HEK293T (cell line): ENCODE measurements around the gene FGFBP1.

Experiments used
- CTCF ChIA-PET: fragments of 350-600 bp; formaldehyde crosslinking; extraction: SDS; loops from one replicate; lab custom pipeline; 2021; ENCODE audit warnings: antibody characterized with exemption, inconsistent platforms; lab: Yijun Ruan, JAX
- POLR2A ChIA-PET: fragments of 350-600 bp; formaldehyde crosslinking; extraction: SDS; loops from one replicate; lab custom pipeline; 2020; ENCODE audit warnings: antibody characterized with exemption, inconsistent platforms; lab: Yijun Ruan, JAX
- DNase-seq: peaks from one replicate; pipeline ENCODE4 v3.0.0; 2012; ENCODE audit warnings: mixed read lengths; ENCODE audit errors: extremely low spot score
- ARNT ChIP-seq: fragments of 450-650 bp; IDR thresholded peaks from 2 replicates; pipeline ENCODE4 v1.6.1; 2017; ENCODE audit warnings: mild to moderate bottlenecking
- BHLHE40 ChIP-seq: fragments of 450-650 bp; IDR thresholded peaks from 2 replicates; pipeline ENCODE4 v1.6.1; 2016; ENCODE audit warnings: mild to moderate bottlenecking, moderate library complexity, borderline replicate concordance
- CTBP1 ChIP-seq: fragments of 450-650 bp; IDR thresholded peaks from 2 replicates; pipeline ENCODE4 v1.6.1; 2016; ENCODE audit warnings: borderline replicate concordance
- ELF4 ChIP-seq: fragments of 450-650 bp; IDR thresholded peaks from 2 replicates; pipeline ENCODE4 v1.6.1; 2017; ENCODE audit warnings: antibody characterized with exemption
- FOXA1 ChIP-seq: fragments of 450-650 bp; IDR thresholded peaks from 2 replicates; pipeline ENCODE4 v1.6.1; 2016; ENCODE audit warnings: mild to moderate bottlenecking
- FOXK2 ChIP-seq: fragments of 450-650 bp; IDR thresholded peaks from 2 replicates; pipeline ENCODE4 v1.6.1; 2016; ENCODE audit warnings: mild to moderate bottlenecking
- FOXM1 ChIP-seq: fragments of 450-650 bp; IDR thresholded peaks from 2 replicates; pipeline ENCODE4 v1.6.1; 2017; ENCODE audit warnings: mild to moderate bottlenecking, borderline replicate concordance
- HDGF ChIP-seq: fragments of 450-650 bp; IDR thresholded peaks from 2 replicates; pipeline ENCODE4 v1.6.1; 2017; ENCODE audit warnings: antibody characterized with exemption, borderline replicate concordance
- L3MBTL2 ChIP-seq: fragments of 450-650 bp; conservative IDR thresholded peaks from 2 replicates; pipeline ENCODE4 v1.6.1; 2016; ENCODE audit warnings: mild to moderate bottlenecking
- LEF1 ChIP-seq: fragments of 450-650 bp; IDR thresholded peaks from 2 replicates; pipeline ENCODE4 v1.6.1; 2017; ENCODE audit warnings: mild to moderate bottlenecking, borderline replicate concordance
- NFRKB ChIP-seq: fragments of 450-650 bp; IDR thresholded peaks from 2 replicates; pipeline ENCODE4 v1.6.1; 2016; ENCODE audit warnings: mild to moderate bottlenecking, moderate library complexity
- PKNOX1 ChIP-seq: fragments of 450-650 bp; IDR thresholded peaks from 2 replicates; pipeline ENCODE4 v1.6.1; 2016
- SP1 ChIP-seq: fragments of 450-650 bp; IDR thresholded peaks from 2 replicates; pipeline ENCODE4 v1.6.1; 2017
- SUZ12 ChIP-seq: fragments of 450-650 bp; IDR thresholded peaks from 2 replicates; pipeline ENCODE4 v1.6.1; 2016; ENCODE audit warnings: mild to moderate bottlenecking
- TARDBP ChIP-seq: fragments of 450-650 bp; IDR thresholded peaks from 2 replicates; pipeline ENCODE4 v1.6.1; 2016
- ZNF384 ChIP-seq: fragments of 450-650 bp; IDR thresholded peaks from 2 replicates; pipeline ENCODE4 v1.6.1; 2016

FGFBP1 gene

GRCh38 chr4:15953625-15954024 lies 15.1 kb upstream of the FGFBP1 start:
- CTCF ChIA-PET, result interaction anchor here (1.7 kb wide), 1 partner anchor 71 kb away, joined by 5 read pairs; no protein-coding TSS in a partner anchor
- DNase-seq, result no peak
- POLR2A ChIA-PET, result no interaction called here
- TF ChIP-seq NFRKB (no peak), FOXM1 (no peak), PKNOX1 (no peak), FOXK2 (no peak), BHLHE40 (no peak), HDGF (no peak), FOXA1 (no peak), TARDBP (no peak)

- TF ChIP-seq L3MBTL2, result no peak
- TF ChIP-seq ELF4, result no peak
- no peak for TF ChIP-seq FOXM1
- TF ChIP-seq NFRKB, result no peak
- no peak for TF ChIP-seq LEF1
- TF ChIP-seq ZNF384, result no peak
- no peak for TF ChIP-seq SP1
- TF ChIP-seq BHLHE40, result no peak
- no peak for TF ChIP-seq PKNOX1
- no peak for TF ChIP-seq FOXK2
- no peak for TF ChIP-seq SUZ12
- TF ChIP-seq TARDBP, result no peak
- TF ChIP-seq HDGF, result no peak
- TF ChIP-seq CTBP1, result no peak
- no peak for TF ChIP-seq ARNT
- no peak for TF ChIP-seq FOXA1
- no peak for DNase-seq
- CTCF ChIA-PET, result no interaction called here
- POLR2A ChIA-PET, result no interaction called here
Observed at GRCh38 chr4:15951781-15952180, 13.2 kb upstream of the FGFBP1 start.

- POLR2A ChIA-PET, result no interaction called here
- TF ChIP-seq FOXM1, result no peak
- TF ChIP-seq BHLHE40, result no peak
- no peak for DNase-seq
- CTCF ChIA-PET, result interaction anchor here (0.5 kb wide), 1 partner anchor 49 kb away, joined by 6 read pairs; no protein-coding TSS in a partner anchor
Observed at GRCh38 chr4:15948826-15949225, 10.3 kb upstream of the FGFBP1 start.

GRCh38 chr4:15947684-15948083 lies 9.1 kb upstream of the FGFBP1 start:
- no peak for DNase-seq
- CTCF ChIA-PET, result no interaction called here
- POLR2A ChIA-PET, result no interaction called here
- TF ChIP-seq FOXK2, result no peak
- TF ChIP-seq L3MBTL2, result no peak
- no peak for TF ChIP-seq BHLHE40
- TF ChIP-seq FOXM1, result no peak
- TF ChIP-seq SUZ12, result no peak
- no peak for TF ChIP-seq SP1
- TF ChIP-seq CTBP1, result no peak
- TF ChIP-seq ELF4, result no peak
- TF ChIP-seq ARNT, result no peak
- TF ChIP-seq ZNF384, result no peak
- TF ChIP-seq PKNOX1, result no peak
- TF ChIP-seq TARDBP, result no peak
- TF ChIP-seq FOXA1, result no peak
- no peak for TF ChIP-seq LEF1
- TF ChIP-seq NFRKB, result no peak
- TF ChIP-seq HDGF, result no peak

GRCh38 chr4:15945516-15945915 lies 7.0 kb upstream of the FGFBP1 start:
- POLR2A ChIA-PET, result no interaction called here
- TF ChIP-seq HDGF (no peak), LEF1 (no peak), FOXK2 (no peak), NFRKB (no peak), L3MBTL2 (no peak), CTBP1 (no peak), TARDBP (no peak), FOXA1 (no peak), PKNOX1 (no peak), SP1 (no peak)
- no peak for DNase-seq
- CTCF ChIA-PET, result no interaction called here

GRCh38 chr4:15944895-15945294 lies 6.4 kb upstream of the FGFBP1 start:
- no peak for DNase-seq
- no peak for TF ChIP-seq FOXM1
- CTCF ChIA-PET, result no interaction called here
- POLR2A ChIA-PET, result no interaction called here

- ChIA-PET CTCF (no interaction called here), POLR2A (no interaction called here)
- TF ChIP-seq BHLHE40 (no peak), TARDBP (no peak), ELF4 (no peak), PKNOX1 (no peak), SP1 (no peak), SUZ12 (no peak), FOXM1 (no peak), NFRKB (no peak), L3MBTL2 (no peak), HDGF (no peak), FOXK2 (no peak), ZNF384 (no peak)
- no peak for DNase-seq
Observed at GRCh38 chr4:15942283-15942682, 3.7 kb upstream of the FGFBP1 start.
